Right cardiac atrium (tissue), 5 donors: ENCODE data around the gene IL3. TPM values are rescaled to one million over a fixed set of nuclear protein-coding genes. Genes with fewer than 3 reads are reported as not detected.

Experiments used
- ATAC-seq, 2 donors: fragments of 200-7000 bp; cut with Tn5 transposase; one replicate each; pipeline versions ENCODE4 v1.8.0 to v1.9.1; 2020; ENCODE audit warnings: moderate library complexity in 2 of 2, mild to moderate bottlenecking in 1 of 2
- DNase-seq, 3 donors: peaks; one replicate each; pipeline ENCODE4 v3.0.0-alpha.2; 2020
- H3K27ac ChIP-seq: one replicate; pipeline ENCODE4 v1.5.1; 2013; ENCODE audit warnings: mild to moderate bottlenecking, low read length, control low read depth, moderate library complexity
- H3K27me3 ChIP-seq: one replicate; pipeline ENCODE4 v1.6.1; 2013; ENCODE audit not compliant: control insufficient read depth, insufficient read depth
- H3K4me1 ChIP-seq: one replicate; pipeline ENCODE4 v1.6.1; 2013; ENCODE audit warnings: low read length; ENCODE audit not compliant: control insufficient read depth, insufficient read depth
- H3K4me3 ChIP-seq: one replicate; pipeline ENCODE4 v1.5.1; 2013; ENCODE audit warnings: low read length, control low read depth
- H3K9me3 ChIP-seq: one replicate; pipeline ENCODE4 v1.6.1; 2013; ENCODE audit warnings: low read length; ENCODE audit not compliant: control insufficient read depth
- WGBS: extraction: QIAGEN DNeasy Blood & Tissue Kit; methylation state at CpG from one replicate; pipeline ENCODE4 v1.1.7; 2013; 5-methylcytosine and 5-hydroxymethylcytosine counted together
- intact Hi-C, 4 donors: fragments of 100-400 bp; cut with DNase I; formaldehyde crosslinking; loops; one replicate each; pipeline versions ENCODE4 v1.11.0 to v1.14.0; 2022 to 2023
- polyA plus RNA-seq: library from polyadenylated mRNA; stranded (reverse); fragments of 200-250 nt; gene quantifications from one replicate; pipeline ENCODE4 v1.2.3, GENCODE V29; 2013
- total RNA-seq, 4 donors: library from RNA; stranded (reverse); fragmentation: NEBNext Ultra II Directional; extraction: Animal tissue kit (Norgen Biotek cat#: 25700); gene quantifications; one replicate each; pipeline ENCODE4 v1.2.1, GENCODE V29; 2021
- donor health status: healthy with polysubstance abuse.
- donor health status: DM: no; HTN: yes; CAD: no.
- donor health status: DM: no; HTN: no; CAD: no.
- donor health status: DM: no; HTN: yes; CAD: no; lungs with severe emphysema.
- donor health status: DM: yes; HTN: yes; CAD: no.

The IL3 gene
- total and polyA plus RNA-seq, 5 donors, result not detected

DNA sequence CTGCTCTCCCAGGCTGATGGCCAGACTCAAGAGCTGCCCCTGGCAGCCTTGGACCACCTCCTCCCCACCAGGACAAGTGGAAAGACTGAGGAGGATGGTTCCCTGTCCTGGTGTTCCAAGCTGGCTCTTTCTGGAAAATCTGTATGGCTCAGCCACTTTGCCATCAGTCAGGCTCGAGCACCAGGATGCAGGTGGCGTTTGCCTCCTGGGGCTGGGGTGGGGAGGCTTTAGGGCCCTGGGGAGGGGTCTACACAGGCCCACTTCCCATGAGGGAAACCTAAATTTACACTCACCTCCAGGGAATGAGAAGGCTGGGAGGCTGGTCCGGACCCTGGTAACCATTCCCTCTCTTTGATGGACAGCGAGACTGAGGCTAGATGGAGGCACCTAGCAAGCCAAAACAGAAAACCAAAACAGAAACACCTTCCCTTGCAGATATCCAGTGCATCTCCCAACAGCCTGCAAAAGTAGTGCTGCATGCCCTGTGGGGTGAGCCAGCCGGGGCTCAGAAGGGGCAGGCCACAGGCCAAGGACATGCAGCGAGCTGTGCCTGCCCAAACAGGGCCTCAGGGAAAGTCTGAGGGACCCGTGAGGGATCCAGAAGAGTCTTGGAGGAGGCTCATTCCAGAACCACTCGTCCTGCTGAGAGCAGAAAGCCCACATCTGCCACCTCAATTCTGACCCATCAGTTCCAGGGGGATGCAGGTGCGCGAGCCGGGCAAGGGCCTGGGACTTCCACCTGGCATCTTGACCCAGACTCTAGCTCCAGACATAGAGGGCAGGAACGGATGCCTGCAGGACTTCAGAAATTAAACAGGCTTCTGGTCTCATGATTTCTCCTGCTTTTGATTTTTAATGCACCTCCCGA, 7.7 kb downstream of the IL3 start:
- WGBS, result 92% methylated on average over 13 of the region's 13 CpGs
- Histone ChIP-seq H3K4me3 (no peak overlapping the region), H3K27me3 (no peaks in the 10 kb centered on the region), H3K27ac (no peak overlapping the region), H3K4me1 (no peaks in the 10 kb centered on the region), H3K9me3 (no peaks in the 10 kb centered on the region)
- intact Hi-C loops, result no loop called here
- DNase-seq (no peak), ATAC-seq (no peak)

DNA sequence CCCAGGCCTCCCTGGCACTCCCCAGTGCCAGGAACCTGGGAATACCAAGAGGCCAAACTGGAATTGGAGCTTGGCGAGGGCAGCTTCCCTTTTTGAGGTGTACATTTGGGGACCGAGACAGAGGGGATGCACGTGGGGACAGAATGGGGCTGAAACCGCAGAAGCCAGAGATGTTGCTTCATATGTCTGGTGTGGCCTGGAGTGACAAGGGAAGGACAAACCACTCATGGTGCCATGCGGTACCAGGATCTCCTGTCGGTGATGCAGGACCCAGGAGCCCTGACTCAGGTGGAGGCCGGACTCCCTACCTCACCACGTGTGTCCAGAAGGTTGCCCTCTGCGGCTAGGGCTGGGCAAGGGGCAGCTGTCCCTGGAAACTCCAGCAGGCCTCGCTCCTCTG, 9.1 kb downstream of the IL3 start:
- H3K4me1 ChIP-seq, result no peaks in the 10 kb centered on the region
- H3K9me3 ChIP-seq, result no peaks in the 10 kb centered on the region
- intact Hi-C loops, result no loop called here
- H3K27ac ChIP-seq, result no peak overlapping the region
- DNase-seq (no peak), ATAC-seq (no peak)
- H3K4me3 ChIP-seq, result no peak overlapping the region
- no peaks in the 10 kb centered on the region for H3K27me3 ChIP-seq
- 89% methylated on average over 10 of the region's 10 CpGs for WGBS

DNA sequence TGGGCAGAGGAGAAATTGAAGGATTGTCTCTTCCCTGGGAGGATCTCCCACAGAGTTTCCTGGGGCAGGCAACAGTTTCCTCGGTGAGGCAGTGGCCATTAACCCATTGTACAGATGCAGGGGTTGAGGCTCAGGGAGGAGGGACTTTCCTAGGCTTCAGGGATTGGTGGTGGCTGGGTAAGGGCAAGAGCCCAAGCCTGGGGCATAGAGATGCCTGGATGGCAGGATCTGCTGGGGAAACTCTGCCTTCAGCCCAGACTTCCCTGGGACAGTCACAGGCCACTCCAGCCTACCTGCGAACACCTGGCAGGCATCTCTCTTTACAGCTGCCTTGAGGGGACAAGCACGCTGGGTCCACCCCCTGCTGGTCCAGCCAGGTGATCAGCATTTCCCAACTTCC, 9.5 kb downstream of the IL3 start:
- Histone ChIP-seq H3K4me3 (no peak overlapping the region), H3K4me1 (no peaks in the 10 kb centered on the region), H3K9me3 (no peaks in the 10 kb centered on the region), H3K27ac (no peak overlapping the region), H3K27me3 (no peaks in the 10 kb centered on the region)
- DNase-seq (no peak), ATAC-seq (no peak)
- intact Hi-C loops, result no loop called here
- 94% methylated on average over 3 of the region's 3 CpGs for WGBS

DNA sequence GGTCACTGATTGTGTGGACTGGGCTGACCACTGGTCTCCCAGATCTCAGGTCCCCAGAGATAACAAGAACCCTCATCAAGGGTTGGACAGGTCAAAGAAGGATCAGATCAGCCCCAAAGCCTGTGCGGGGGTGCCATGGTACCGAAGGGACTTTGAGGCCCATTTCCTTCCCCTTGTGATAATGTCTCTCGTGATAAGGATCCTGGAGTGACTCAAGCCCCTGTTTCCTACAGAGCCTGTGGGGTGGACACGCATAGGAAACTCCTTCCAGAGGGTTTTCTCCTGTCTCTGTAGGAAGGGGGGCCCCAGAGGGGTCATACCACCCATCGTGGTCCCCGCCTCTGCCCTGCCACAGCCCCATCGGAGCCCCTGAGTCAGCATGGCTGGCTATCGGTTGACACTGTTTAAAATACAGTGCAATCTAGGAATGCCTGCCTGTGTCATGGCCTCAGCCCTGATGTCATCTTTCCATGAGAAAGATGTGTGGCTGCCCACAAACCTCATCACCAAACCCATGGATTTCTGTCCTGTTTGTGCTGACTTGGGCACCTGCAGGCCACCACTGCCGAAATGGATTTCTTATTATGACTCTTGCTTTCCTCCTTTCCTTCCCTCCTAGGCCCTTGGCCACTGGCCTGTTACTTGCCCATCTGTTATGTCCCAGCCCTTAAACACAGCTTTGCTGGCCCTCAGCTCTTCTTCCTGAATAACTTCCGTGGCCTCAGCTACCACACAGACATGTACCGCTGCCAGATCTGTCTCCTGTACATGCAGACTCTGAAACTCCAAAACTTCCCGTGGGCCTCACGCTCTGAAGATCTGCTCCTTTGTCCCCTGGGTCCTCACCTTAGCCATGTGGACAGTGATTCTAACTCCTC, 10.2 kb downstream of the IL3 start:
- no peak overlapping the region for H3K27ac ChIP-seq
- H3K9me3 ChIP-seq, result no peaks in the 10 kb centered on the region
- no peaks in the 10 kb centered on the region for H3K27me3 ChIP-seq
- H3K4me3 ChIP-seq, result no peak overlapping the region
- WGBS, result 50% methylated on average over 13 of the region's 13 CpGs
- no peak for DNase-seq
- no peak for ATAC-seq
- no peaks in the 10 kb centered on the region for H3K4me1 ChIP-seq
- intact Hi-C loops, result no loop called here

DNA sequence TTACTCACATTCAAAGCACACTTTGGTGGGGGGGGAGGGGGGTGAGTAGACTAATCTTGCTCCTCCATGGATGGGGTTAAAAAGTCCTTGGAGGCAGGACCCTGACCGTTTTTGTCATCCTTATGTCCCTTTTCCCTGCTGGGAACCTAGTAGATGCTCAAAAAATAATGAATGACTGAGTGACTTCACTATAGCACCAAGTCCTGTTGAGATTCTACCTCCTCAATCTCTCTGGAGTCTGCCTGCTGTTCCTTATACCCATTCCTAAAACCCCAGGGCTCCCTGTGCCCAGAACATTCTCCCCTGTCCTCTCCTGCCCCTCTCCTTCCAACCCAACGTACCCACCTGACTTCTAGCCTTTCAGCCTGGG, 10.9 kb downstream of the IL3 start:
- intact Hi-C loops, result no loop called here
- Histone ChIP-seq H3K4me1 (no peaks in the 10 kb centered on the region), H3K9me3 (no peaks in the 10 kb centered on the region), H3K27ac (no peak overlapping the region), H3K4me3 (no peak overlapping the region), H3K27me3 (no peaks in the 10 kb centered on the region)
- ATAC-seq (no peak), DNase-seq (no peak)
- WGBS, result 74% methylated on average over 2 of the region's 2 CpGs

DNA sequence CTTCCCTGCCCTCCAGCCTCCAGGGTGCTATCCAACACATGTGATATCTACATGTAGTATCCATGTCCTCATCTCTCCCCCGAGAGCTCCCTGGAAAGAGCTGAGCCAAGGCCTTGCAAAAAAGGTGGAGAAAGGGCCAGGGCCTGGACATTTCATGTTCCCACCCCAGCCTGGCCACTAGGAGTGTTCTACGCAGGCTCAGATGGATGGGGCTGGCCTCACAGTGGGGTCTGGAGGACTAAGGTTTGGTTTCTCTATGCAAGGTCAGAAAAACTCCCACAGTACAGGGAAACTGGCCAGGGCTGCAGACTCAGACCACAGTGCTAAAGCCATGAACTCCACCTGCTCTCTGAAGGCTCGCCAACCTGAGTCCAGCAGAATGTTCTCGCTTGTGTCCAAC, 11.6 kb downstream of the IL3 start:
- H3K27me3 ChIP-seq, result no peaks in the 10 kb centered on the region
- H3K27ac ChIP-seq, result no peak overlapping the region
- intact Hi-C loops, result no loop called here
- H3K4me3 ChIP-seq, result no peak overlapping the region
- H3K9me3 ChIP-seq, result no peaks in the 10 kb centered on the region
- ATAC-seq, result no peak
- 93% methylated on average over 4 of the region's 4 CpGs for WGBS
- H3K4me1 ChIP-seq, result no peaks in the 10 kb centered on the region
- DNase-seq, result no peak

DNA sequence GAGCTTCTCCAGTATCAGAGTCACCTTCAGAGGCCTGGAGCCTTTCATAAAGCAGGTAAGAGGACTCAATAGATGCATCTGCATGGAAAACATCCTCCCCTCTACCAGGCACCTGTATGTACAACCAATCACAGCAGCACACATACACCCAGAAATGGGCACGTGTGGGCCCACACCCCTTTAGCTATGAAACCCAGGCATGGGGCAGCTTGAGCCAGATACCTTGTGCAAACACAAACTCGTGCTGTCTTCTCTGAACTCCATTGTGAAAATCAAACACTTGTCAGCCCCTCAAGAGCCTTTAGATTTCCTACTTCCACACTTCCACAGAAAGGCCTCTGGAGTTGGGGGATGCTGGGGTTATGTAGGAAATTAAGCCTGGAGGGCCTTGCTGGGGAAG, 12.1 kb downstream of the IL3 start:
- WGBS, result 91% methylated on average over 2 of the region's 2 CpGs
- no peaks in the 10 kb centered on the region for H3K27me3 ChIP-seq
- ATAC-seq, result no peak

DNA sequence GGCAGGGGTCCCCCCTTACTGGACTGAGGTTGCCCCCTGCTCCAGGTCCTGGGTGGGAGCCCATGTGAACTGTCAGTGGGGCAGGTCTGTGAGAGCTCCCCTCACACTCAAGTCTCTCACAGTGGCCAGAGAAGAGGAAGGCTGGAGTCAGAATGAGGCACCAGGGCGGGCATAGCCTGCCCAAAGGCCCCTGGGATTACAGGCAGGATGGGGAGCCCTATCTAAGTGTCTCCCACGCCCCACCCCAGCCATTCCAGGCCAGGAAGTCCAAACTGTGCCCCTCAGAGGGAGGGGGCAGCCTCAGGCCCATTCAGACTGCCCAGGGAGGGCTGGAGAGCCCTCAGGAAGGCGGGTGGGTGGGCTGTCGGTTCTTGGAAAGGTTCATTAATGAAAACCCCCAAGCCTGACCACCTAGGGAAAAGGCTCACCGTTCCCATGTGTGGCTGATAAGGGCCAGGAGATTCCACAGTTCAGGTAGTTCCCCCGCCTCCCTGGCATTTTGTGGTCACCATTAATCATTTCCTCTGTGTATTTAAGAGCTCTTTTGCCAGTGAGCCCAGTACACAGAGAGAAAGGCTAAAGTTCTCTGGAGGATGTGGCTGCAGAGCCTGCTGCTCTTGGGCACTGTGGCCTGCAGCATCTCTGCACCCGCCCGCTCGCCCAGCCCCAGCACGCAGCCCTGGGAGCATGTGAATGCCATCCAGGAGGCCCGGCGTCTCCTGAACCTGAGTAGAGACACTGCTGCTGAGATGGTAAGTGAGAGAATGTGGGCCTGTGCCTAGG, 13.0 kb downstream of the IL3 start, which contains the start of gene CSF2:
CSF2 (plus strand) TSS at position 559 of the 783 bp plus-strand sequence; CDS start at position 594, 35 bp downstream.
- 87% methylated on average over 12 of the region's 12 CpGs for WGBS
- Histone ChIP-seq H3K9me3 (no peaks in the 10 kb centered on the region), H3K27ac (no peak within 1 kb of the TSS), H3K4me3 (no peak within 1 kb of the TSS), H3K4me1 (no peaks in the 10 kb centered on the region), H3K27me3 (no peaks in the 10 kb centered on the region)
- ATAC-seq (no peak), DNase-seq (no peak)
- intact Hi-C loops, result no loop called here

More for the DNA sequence above, 12.1 kb downstream of the IL3 start:
- Histone ChIP-seq H3K4me1 (no peaks in the 10 kb centered on the region), H3K9me3 (no peaks in the 10 kb centered on the region), H3K27ac (no peak overlapping the region), H3K4me3 (no peak overlapping the region)
- no peak for DNase-seq
- intact Hi-C loops, result no loop called here

DNA sequence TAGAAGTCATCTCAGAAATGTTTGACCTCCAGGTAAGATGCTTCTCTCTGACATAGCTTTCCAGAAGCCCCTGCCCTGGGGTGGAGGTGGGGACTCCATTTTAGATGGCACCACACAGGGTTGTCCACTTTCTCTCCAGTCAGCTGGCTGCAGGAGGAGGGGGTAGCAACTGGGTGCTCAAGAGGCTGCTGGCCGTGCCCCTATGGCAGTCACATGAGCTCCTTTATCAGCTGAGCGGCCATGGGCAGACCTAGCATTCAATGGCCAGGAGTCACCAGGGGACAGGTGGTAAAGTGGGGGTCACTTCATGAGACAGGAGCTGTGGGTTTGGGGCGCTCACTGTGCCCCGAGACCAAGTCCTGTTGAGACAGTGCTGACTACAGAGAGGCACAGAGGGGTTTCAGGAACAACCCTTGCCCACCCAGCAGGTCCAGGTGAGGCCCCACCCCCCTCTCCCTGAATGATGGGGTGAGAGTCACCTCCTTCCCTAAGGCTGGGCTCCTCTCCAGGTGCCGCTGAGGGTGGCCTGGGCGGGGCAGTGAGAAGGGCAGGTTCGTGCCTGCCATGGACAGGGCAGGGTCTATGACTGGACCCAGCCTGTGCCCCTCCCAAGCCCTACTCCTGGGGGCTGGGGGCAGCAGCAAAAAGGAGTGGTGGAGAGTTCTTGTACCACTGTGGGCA, 13.8 kb downstream of the IL3 start:
- ATAC-seq, result no peak
- no peak for DNase-seq
- no peaks in the 10 kb centered on the region for H3K27me3 ChIP-seq
- H3K9me3 ChIP-seq, result no peaks in the 10 kb centered on the region
- H3K4me1 ChIP-seq, result no peaks in the 10 kb centered on the region
- H3K27ac ChIP-seq, result no peak overlapping the region
- WGBS, result 92% methylated on average over 7 of the region's 7 CpGs
- no peak overlapping the region for H3K4me3 ChIP-seq
- intact Hi-C loops, result no loop called here
